Colonic mucosa (tissue), 4 donors: ENCODE measurements around the gene DIP2B. TPM values are rescaled to one million over a fixed set of nuclear protein-coding genes. Genes with fewer than 3 reads are reported as not detected.

Experiments
- DNase-seq: peaks from one replicate; pipeline ENCODE4 v3.0.0-alpha.2; 2020
- H3K27ac ChIP-seq: fragments of 200-600 bp; one replicate; pipeline ENCODE4 v1.8.0; 2021
- H3K27me3 ChIP-seq: fragments of 200-600 bp; one replicate; pipeline ENCODE4 v1.8.0; 2021
- H3K36me3 ChIP-seq: fragments of 200-600 bp; one replicate; pipeline ENCODE4 v1.8.0; 2021
- H3K4me1 ChIP-seq: fragments of 200-600 bp; one replicate; pipeline ENCODE4 v1.8.0; 2021; ENCODE audit warnings: mild to moderate bottlenecking
- H3K4me3 ChIP-seq: fragments of 200-600 bp; one replicate; pipeline ENCODE4 v1.8.0; 2021
- H3K9ac ChIP-seq, 2 donors: one replicate each; pipeline ENCODE4 v1.7.0; 2013; ENCODE audit warnings: control low read depth in 2 of 2, low read depth in 2 of 2, low read length in 2 of 2
- H3K9me3 ChIP-seq: fragments of 200-600 bp; one replicate; pipeline ENCODE4 v1.8.0; 2021
- CTCF ChIP-seq: fragments of 200-600 bp; IDR thresholded peaks from one replicate; pipeline ENCODE4 v1.8.0; 2022; ENCODE audit warnings: antibody characterized with exemption, mild to moderate bottlenecking
- intact Hi-C: fragments of 100-400 bp; cut with DNase I; formaldehyde crosslinking; loops from one replicate; pipeline ENCODE4 v1.14.1; 2022
- total RNA-seq, 2 donors: library from RNA; stranded (reverse); fragmentation: NEBNext Ultra II Directional in 1 of 2; extraction: Animal tissue kit (Norgen Biotek cat#: 25700) in 1 of 2; gene quantifications; one replicate each; pipeline ENCODE4 v1.2.1, GENCODE V29; 2021
- donor health status: healthy.
- donor health status: DM: no; HTN: no; CAD: no.
- donor health status: DM: no; HTN: no; CAD: no.

The DIP2B gene
- total RNA-seq, 2 donors from 2014 or later, result 34.3 to 36.8 TPM

- H3K4me1 ChIP-seq, result peaks cover 7% of the 10 kb centered on the region
- no peaks in the 10 kb centered on the region for H3K9me3 ChIP-seq
- TF ChIP-seq CTCF, result no peak
These were observed 19.0 kb downstream of the DIP2B start for GRCh38 chr12:50523772-50524171.

GRCh38 chr12:50524621-50525020 lies 19.8 kb downstream of the DIP2B start:
- no peak for TF ChIP-seq CTCF
- DNase-seq, result no peak
- H3K4me1 ChIP-seq, result peaks cover 7% of the 10 kb centered on the region
- H3K27me3 ChIP-seq, result no peaks in the 10 kb centered on the region
- H3K27ac ChIP-seq, result no peak overlapping the region
- no peaks in the 10 kb centered on the region for H3K9me3 ChIP-seq
- intact Hi-C loops, result no loop called here
- no peaks in the 10 kb centered on the region for H3K36me3 ChIP-seq
- no peak overlapping the region for H3K4me3 ChIP-seq
- no peak overlapping the region for H3K9ac ChIP-seq

More at GRCh38 chr12:50523772-50524171, 19.0 kb downstream of the DIP2B start:
- DNase-seq, result no peak
- Histone ChIP-seq H3K36me3 (no peaks in the 10 kb centered on the region), H3K9ac (no peak overlapping the region), H3K27me3 (no peaks in the 10 kb centered on the region), H3K4me3 (no peak overlapping the region), H3K27ac (no peak overlapping the region)
- intact Hi-C loops, result no loop called here

- Histone ChIP-seq H3K27ac (peak overlapping the region; percentile 62), H3K4me3 (no peak overlapping the region), H3K4me1 (peaks cover 7% of the 10 kb centered on the region), H3K9ac (no peak overlapping the region), H3K27me3 (no peaks in the 10 kb centered on the region), H3K36me3 (no peaks in the 10 kb centered on the region), H3K9me3 (no peaks in the 10 kb centered on the region)
- no peak for TF ChIP-seq CTCF
- DNase-seq, result no peak
- intact Hi-C loops, result no loop called here
These were observed 20.6 kb downstream of the DIP2B start for GRCh38 chr12:50525422-50525821.

- peak overlapping the region; percentile 62 for H3K27ac ChIP-seq
- TF ChIP-seq CTCF, result no peak
- H3K9ac ChIP-seq, result no peak overlapping the region
- H3K36me3 ChIP-seq, result no peaks in the 10 kb centered on the region
- no peak overlapping the region for H3K4me3 ChIP-seq
- no peaks in the 10 kb centered on the region for H3K9me3 ChIP-seq
- H3K27me3 ChIP-seq, result no peaks in the 10 kb centered on the region
- no peak for DNase-seq
- H3K4me1 ChIP-seq, result peaks cover 12% of the 10 kb centered on the region
- intact Hi-C loops, result no loop called here
These were observed 22.6 kb downstream of the DIP2B start for GRCh38 chr12:50527359-50527726.

- no peaks in the 10 kb centered on the region for H3K27me3 ChIP-seq
- no peak overlapping the region for H3K27ac ChIP-seq
- no peaks in the 10 kb centered on the region for H3K9me3 ChIP-seq
- intact Hi-C loops, result no loop called here
- no peak for DNase-seq
- peaks cover 20% of the 10 kb centered on the region for H3K4me1 ChIP-seq
- TF ChIP-seq CTCF, result no peak
- no peaks in the 10 kb centered on the region for H3K36me3 ChIP-seq
- H3K4me3 ChIP-seq, result no peak overlapping the region
- H3K9ac ChIP-seq, result no peak overlapping the region
These were observed 24.0 kb downstream of the DIP2B start for GRCh38 chr12:50528800-50529199.

GRCh38 chr12:50529345-50529744 lies 24.6 kb downstream of the DIP2B start:
- DNase-seq, result no peak
- Histone ChIP-seq H3K27me3 (no peaks in the 10 kb centered on the region), H3K4me3 (no peak overlapping the region), H3K27ac (no peak overlapping the region), H3K4me1 (peaks cover 20% of the 10 kb centered on the region), H3K9me3 (no peaks in the 10 kb centered on the region), H3K9ac (no peak overlapping the region), H3K36me3 (no peaks in the 10 kb centered on the region)
- intact Hi-C loops, result no loop called here
- no peak for TF ChIP-seq CTCF
